HG03432 (cell line): ENCODE measurements around the gene PCDHGA1.

Experiments
- ATAC-seq: cut with Tn5 transposase; IDR thresholded peaks from one replicate; pipeline ENCODE4 v1.9.1; 2021; ENCODE audit warnings: mild to moderate bottlenecking, moderate library complexity; ENCODE audit not compliant: unreplicated experiment

Gene PCDHGA1

GRCh38 chr5:141510160-141510559 lies 179.8 kb downstream of the PCDHGA1 start:
- ATAC-seq = no peak

GRCh38 chr5:141510850-141511601 lies 180.7 kb downstream of the PCDHGA1 start:
- ATAC-seq = peak; percentile 21

- ATAC-seq = no peak
Observed at GRCh38 chr5:141511771-141512325, 181.5 kb downstream of the PCDHGA1 start.

GRCh38 chr5:141512390-141512910 lies 182.1 kb downstream of the PCDHGA1 start:
- no peak for ATAC-seq

- no peak for ATAC-seq
Observed at GRCh38 chr5:141512911-141513626, 182.8 kb downstream of the PCDHGA1 start.

- peak; percentile 52 for ATAC-seq
Observed at GRCh38 chr5:141513627-141514329, 183.5 kb downstream of the PCDHGA1 start.

GRCh38 chr5:141514330-141515133 lies 184.2 kb downstream of the PCDHGA1 start:
- ATAC-seq = peak; percentile 20

- no peak for ATAC-seq
Observed at GRCh38 chr5:141515141-141515540, 184.8 kb downstream of the PCDHGA1 start.

- no peak for ATAC-seq
Observed at GRCh38 chr5:141515946-141516671, 185.8 kb downstream of the PCDHGA1 start.

GRCh38 chr5:141516672-141517025 lies 186.3 kb downstream of the PCDHGA1 start:
- no peak for ATAC-seq

- no peak for ATAC-seq
Observed at GRCh38 chr5:141517312-141517711, 187.0 kb downstream of the PCDHGA1 start.

GRCh38 chr5:141517880-141518617 lies 187.7 kb downstream of the PCDHGA1 start:
- ATAC-seq = no peak

GRCh38 chr5:141518618-141519015 lies 188.3 kb downstream of the PCDHGA1 start:
- ATAC-seq = no peak

GRCh38 chr5:141519605-141520565 lies 189.6 kb downstream of the PCDHGA1 start:
- no peak for ATAC-seq

- no peak for ATAC-seq
Observed at GRCh38 chr5:141521244-141521781, 191.0 kb downstream of the PCDHGA1 start.

- ATAC-seq = no peak
Observed at GRCh38 chr5:141522301-141522700, 192.0 kb downstream of the PCDHGA1 start.

GRCh38 chr5:141523991-141524390 lies 193.7 kb downstream of the PCDHGA1 start:
- ATAC-seq = no peak
